ENCODE data around the gene PDF.

GRCh38 chr16:69330286-69331109, at the start of gene PDF:
- TF ChIP-seq CTCF (IDR thresholded peaks at IDR 0.05) (no peak), EZH2 (IDR thresholded peaks at IDR 0.05; ENCODE audit: borderline replicate concordance, insufficient read depth, low read depth, low read length, poor library complexity, severe bottlenecking) (no peak)

Measured in B cell (primary cell).